Adrenal gland (tissue), 5 donors: Measurements from ENCODE around the gene BUD13.

ENCODE experiments used
- POLR2A ChIP-seq, 2 donors: fragments of 450-650 bp; IDR thresholded peaks; one replicate each; pipeline ENCODE4 v1.6.1; 2017; ENCODE audit warnings: antibody characterized with exemption in 2 of 2, mild to moderate bottlenecking in 2 of 2, moderate library complexity in 1 of 2
- TF ChIP-seq, protein P1 (sequence below), 6 experiments: fragments of 450-650 bp in 4 of 6; fragments of 200-600 bp in 2 of 6; sonication (generic) in 1 of 6; IDR thresholded peaks; 1 replicate in 5 of 6; 2 replicates in 1 of 6; pipeline versions ENCODE4 v1.5.1 to v1.8.0; 2016 to 2021; ENCODE audit warnings: antibody characterized with exemption in 6 of 6, mild to moderate bottlenecking in 2 of 6, moderate library complexity in 1 of 6
- donor health status: DM: no; HTN: no; CAD: no.

DNA sequence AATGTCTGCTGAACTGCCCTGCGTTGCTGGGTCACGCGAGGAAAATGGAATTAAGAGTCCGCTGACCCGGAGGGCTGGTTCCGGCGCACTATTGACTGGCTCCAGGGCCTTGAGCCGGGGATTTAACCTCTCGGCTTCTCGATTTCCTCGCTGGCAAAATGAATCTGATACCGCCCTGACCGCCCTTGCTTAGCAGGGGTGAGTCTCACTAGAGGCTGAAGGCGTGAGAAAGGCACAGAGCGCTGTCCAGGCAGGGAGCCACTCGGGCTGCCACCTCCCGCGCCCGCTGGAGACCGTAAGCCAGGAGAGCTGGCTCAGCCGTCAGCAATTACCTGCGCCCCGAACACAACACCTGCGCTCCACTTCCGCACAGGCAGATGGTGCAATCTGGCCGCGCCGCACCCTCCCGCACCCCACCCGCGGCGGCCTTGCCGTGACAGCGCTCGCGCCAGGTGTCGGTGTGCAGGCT is 65.6 kb downstream of the BUD13 start:
- TF ChIP-seq, protein P1, sequence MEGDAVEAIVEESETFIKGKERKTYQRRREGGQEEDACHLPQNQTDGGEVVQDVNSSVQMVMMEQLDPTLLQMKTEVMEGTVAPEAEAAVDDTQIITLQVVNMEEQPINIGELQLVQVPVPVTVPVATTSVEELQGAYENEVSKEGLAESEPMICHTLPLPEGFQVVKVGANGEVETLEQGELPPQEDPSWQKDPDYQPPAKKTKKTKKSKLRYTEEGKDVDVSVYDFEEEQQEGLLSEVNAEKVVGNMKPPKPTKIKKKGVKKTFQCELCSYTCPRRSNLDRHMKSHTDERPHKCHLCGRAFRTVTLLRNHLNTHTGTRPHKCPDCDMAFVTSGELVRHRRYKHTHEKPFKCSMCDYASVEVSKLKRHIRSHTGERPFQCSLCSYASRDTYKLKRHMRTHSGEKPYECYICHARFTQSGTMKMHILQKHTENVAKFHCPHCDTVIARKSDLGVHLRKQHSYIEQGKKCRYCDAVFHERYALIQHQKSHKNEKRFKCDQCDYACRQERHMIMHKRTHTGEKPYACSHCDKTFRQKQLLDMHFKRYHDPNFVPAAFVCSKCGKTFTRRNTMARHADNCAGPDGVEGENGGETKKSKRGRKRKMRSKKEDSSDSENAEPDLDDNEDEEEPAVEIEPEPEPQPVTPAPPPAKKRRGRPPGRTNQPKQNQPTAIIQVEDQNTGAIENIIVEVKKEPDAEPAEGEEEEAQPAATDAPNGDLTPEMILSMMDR (IDR thresholded peaks at IDR 0.05), result no peak
- no peak for TF ChIP-seq POLR2A (IDR thresholded peaks at IDR 0.05)
